Heart left ventricle (tissue), 13 donors: ENCODE measurements around the gene C16orf89.

Source experiments
- POLR2A ChIP-seq, 2 donors: fragments of 450-650 bp; IDR thresholded peaks; one replicate each; pipeline ENCODE4 v1.6.1; 2017; ENCODE audit warnings: antibody characterized with exemption in 2 of 2, mild to moderate bottlenecking in 2 of 2, moderate library complexity in 2 of 2
- TF ChIP-seq, protein P1 (sequence below), 12 donors: fragments of 200-600 bp; sonication (generic) in 4 of 12; IDR thresholded peaks; one replicate each; pipeline versions ENCODE4 v1.5.0 to v1.8.0; 2018 to 2022; ENCODE audit warnings: antibody characterized with exemption in 12 of 12, mild to moderate bottlenecking in 5 of 12
- donor health status: ischemic (EF 13 %, LVEDD 7.1; RV severe dilation, severe dysfunction).
- donor health status: DM: no; HTN: yes; CAD: no.
- donor health status: DM: no; HTN: no; CAD: no.
- donor health status: ischemic (EF 25% LVEDD 6.9; RV normal size, moderate dysfunction).
- donor health status: ischemic (EF 25% LVEDD 5.7; RV mildly dilated, moderate dysfunction).
- donor health status: ischemic (EF 35%, LVEDD 5.7; RV mildly dilated, moderate dysfunction).
- donor health status: nonischemic (EF 11% LVEDD 7.7; RV severe dilation, severe dysfunction).
- donor health status: DM: yes; HTN: yes; CAD: no.
- donor health status: PGD.
- donor health status: ischemic (EF 29% LVEDD 5.4; RV normal size, mild dysfunction).
- donor health status: nonischemic (EF 23%, LVEDD 6.1; RV moderate dilation, normal function).

DNA sequence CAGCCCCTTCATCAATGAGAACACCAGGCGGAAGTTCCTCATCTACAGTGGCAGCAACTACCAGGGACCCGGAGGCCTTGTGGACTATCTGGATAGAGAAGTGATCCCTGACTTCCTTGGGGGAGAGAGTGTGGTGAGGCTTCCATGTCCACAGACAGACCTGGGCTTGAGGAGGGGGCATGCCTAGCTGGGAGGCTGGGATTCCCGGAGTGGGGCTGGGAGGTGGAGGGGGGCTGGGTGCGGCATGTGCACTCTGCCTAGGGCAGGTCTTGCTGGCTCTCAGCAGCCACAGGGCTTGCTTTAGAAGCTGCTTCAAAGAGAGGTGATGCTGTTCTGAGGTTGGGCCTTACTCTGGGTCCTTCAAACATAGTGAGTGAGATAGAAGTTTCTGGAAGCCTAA, 59.8 kb downstream of the C16orf89 start:
- TF ChIP-seq, protein P1, sequence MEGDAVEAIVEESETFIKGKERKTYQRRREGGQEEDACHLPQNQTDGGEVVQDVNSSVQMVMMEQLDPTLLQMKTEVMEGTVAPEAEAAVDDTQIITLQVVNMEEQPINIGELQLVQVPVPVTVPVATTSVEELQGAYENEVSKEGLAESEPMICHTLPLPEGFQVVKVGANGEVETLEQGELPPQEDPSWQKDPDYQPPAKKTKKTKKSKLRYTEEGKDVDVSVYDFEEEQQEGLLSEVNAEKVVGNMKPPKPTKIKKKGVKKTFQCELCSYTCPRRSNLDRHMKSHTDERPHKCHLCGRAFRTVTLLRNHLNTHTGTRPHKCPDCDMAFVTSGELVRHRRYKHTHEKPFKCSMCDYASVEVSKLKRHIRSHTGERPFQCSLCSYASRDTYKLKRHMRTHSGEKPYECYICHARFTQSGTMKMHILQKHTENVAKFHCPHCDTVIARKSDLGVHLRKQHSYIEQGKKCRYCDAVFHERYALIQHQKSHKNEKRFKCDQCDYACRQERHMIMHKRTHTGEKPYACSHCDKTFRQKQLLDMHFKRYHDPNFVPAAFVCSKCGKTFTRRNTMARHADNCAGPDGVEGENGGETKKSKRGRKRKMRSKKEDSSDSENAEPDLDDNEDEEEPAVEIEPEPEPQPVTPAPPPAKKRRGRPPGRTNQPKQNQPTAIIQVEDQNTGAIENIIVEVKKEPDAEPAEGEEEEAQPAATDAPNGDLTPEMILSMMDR (IDR thresholded peaks at IDR 0.05): no peak
- no peak for TF ChIP-seq POLR2A (IDR thresholded peaks at IDR 0.05)
